ENCODE measurements around the gene PRR4. TPM values are rescaled to one million over a fixed set of nuclear protein-coding genes. Genes with fewer than 3 reads are reported as not detected.

PRR4 gene
- total RNA-seq, 1 experiment from 2014 or later: 4.3 TPM

- DNase-seq: no peak
- Histone ChIP-seq H3K14ac (ENCODE audit: insufficient read depth, low read length) (no peak within 1 kb of the TSS), H3K56ac (ENCODE audit: insufficient read length, low read depth, low read length) (no peak within 1 kb of the TSS), H3K27me3 (ENCODE audit: insufficient read depth, low read length) (no peaks in the 10 kb centered on the region), H4K5ac (ENCODE audit: insufficient read length, low read depth, low read length) (no peak within 1 kb of the TSS), H3K23me2 (ENCODE audit: insufficient read length, low read depth, low read length, poor library complexity, severe bottlenecking) (no peaks in the 10 kb centered on the region), H2BK12ac (ENCODE audit: insufficient read length, low read depth, low read length) (no peak within 1 kb of the TSS), H3K18ac (ENCODE audit: insufficient read length, low read depth, low read length) (no peak within 1 kb of the TSS), H3K79me1 (ENCODE audit: insufficient read depth, low read depth, low read length, poor library complexity, severe bottlenecking) (no peaks in the 10 kb centered on the region), H3K4me2 (ENCODE audit: insufficient read depth, insufficient read length, low read length) (no peak within 1 kb of the TSS), H4K8ac (replicated peaks; ENCODE audit: insufficient read length, low read depth, low read length) (no peak within 1 kb of the TSS), H3T11ph (ENCODE audit: low read length) (no peak within 1 kb of the TSS), H3K23ac (ENCODE audit: insufficient read length, low read depth, low read length) (no peak within 1 kb of the TSS), H2AK5ac (ENCODE audit: insufficient read length, low read length) (no peak within 1 kb of the TSS), H4K20me1 (ENCODE audit: control insufficient read depth, insufficient read depth, insufficient read length) (no peaks in the 10 kb centered on the region), H3K4ac (ENCODE audit: low read depth, low read length) (no peak within 1 kb of the TSS), H3K79me2 (ENCODE audit: insufficient read depth, low read length) (no peaks in the 10 kb centered on the region), H2BK15ac (ENCODE audit: low read depth, low read length) (no peak within 1 kb of the TSS), H2BK5ac (ENCODE audit: insufficient read length, low read length) (no peak within 1 kb of the TSS), H3K9ac (ENCODE audit: extremely low read depth, insufficient read length, low read length) (no peak within 1 kb of the TSS), H2AFZ (ENCODE audit: low read length) (no peak within 1 kb of the TSS), H3K4me1 (ENCODE audit: insufficient read depth, low read length) (no peaks in the 10 kb centered on the region), H2BK20ac (ENCODE audit: low read depth, low read length, poor library complexity, severe bottlenecking) (no peak within 1 kb of the TSS), H2BK120ac (ENCODE audit: low read depth, low read length, poor library complexity, severe bottlenecking) (no peak within 1 kb of the TSS), H3K9me3 (ENCODE audit: control insufficient read depth, low read depth, low read length) (no peaks in the 10 kb centered on the region), H4K91ac (ENCODE audit: insufficient read length, low read depth, low read length) (no peak within 1 kb of the TSS), H3K27ac (ENCODE audit: insufficient read length, low read depth, low read length) (no peak within 1 kb of the TSS)
- H3K27ac Mint-ChIP-seq: no peak within 1 kb of the TSS
- no peaks in the 10 kb centered on the region for H3K27me3 Mint-ChIP-seq (ENCODE audit: low read depth)
- no peaks in the 10 kb centered on the region for H3K36me3 Mint-ChIP-seq (ENCODE audit: insufficient read depth in 1 of 3, low read depth in 3 of 3)
- no CpG with 5 or more reads among the region's 3 CpGs for WGBS (ENCODE audit: extremely low coverage, insufficient read length, low lambda C conversion rate)
- H3K4me3 Mint-ChIP-seq: no peak within 1 kb of the TSS
- no peak for TF ChIP-seq CTCF (conservative IDR thresholded peaks at IDR 0.05)
- no peaks in the 10 kb centered on the region for H3K9me3 Mint-ChIP-seq
- H3K4me1 Mint-ChIP-seq: no peaks in the 10 kb centered on the region
Observed at GRCh38 chr12:10826258-10826657, 23.0 kb downstream of the PRR4 start, which contains the start of gene TAS2R10. Gene TAS2R10 (minus strand): TSS chr12:10826358. CDS start chr12:10826269, 89 bp downstream.

All from H9 (cell line).